Bronchial epithelial cell (primary cell): ENCODE results near the gene NCL. TPM values are rescaled to one million over a fixed set of nuclear protein-coding genes. Genes with fewer than 3 reads are reported as not detected.

Experiments used
- DNase-seq: peaks from one replicate; pipeline ENCODE4 v3.0.0-alpha.2; 2010; ENCODE audit warnings: low read depth
- FAIRE-seq: peaks from 2 replicates; lab custom pipeline; 2011; peaks lifted over from hg19 to GRCh38; lab: Jason Lieb, UNC
- H3K27me3 ChIP-seq: 2 replicates; pipeline ENCODE4 v1.5.1; 2011; ENCODE audit warnings: low read length; ENCODE audit not compliant: control insufficient read depth, insufficient read depth
- H3K36me3 ChIP-seq: 2 replicates; pipeline ENCODE4 v1.5.1; 2011; ENCODE audit warnings: low read length; ENCODE audit not compliant: control insufficient read depth, insufficient read depth
- H3K4me3 ChIP-seq: 2 replicates; pipeline ENCODE4 v1.5.1; 2011; ENCODE audit warnings: mild to moderate bottlenecking, low read depth, low read length, control low read depth
- CTCF ChIP-seq: IDR thresholded peaks from 2 replicates; pipeline ENCODE4 v1.5.1; 2011; ENCODE audit warnings: mild to moderate bottlenecking, moderate library complexity, low read length, control low read depth, inconsistent platforms; ENCODE audit not compliant: insufficient read depth, severe bottlenecking
- total RNA-seq: library from RNA; depleted of rRNA; stranded (reverse); fragments of >200 nt; gene quantifications from 2 replicates; pipeline ENCODE4 v1.2.1, GENCODE V29; 2014

NCL gene
- total RNA-seq = 134 and 175 TPM in 2 replicates

GRCh38 chr2:231463698-231464575 lies at the start of gene NCL:
Gene NCL (minus strand): TSS chr2:231464484. CDS start chr2:231464353, 131 bp downstream.
- no peak for TF ChIP-seq CTCF
- no peaks in the 10 kb centered on the region for H3K27me3 ChIP-seq
- FAIRE-seq (no peak), DNase-seq (peak; percentile 92)
- H3K36me3 ChIP-seq = peaks cover 20% of the 10 kb centered on the region
- H3K4me3 ChIP-seq = peak within 1 kb of the TSS; percentile 98

- Histone ChIP-seq H3K4me3 (peak overlapping the region; percentile 78), H3K36me3 (no peaks in the 10 kb centered on the region), H3K27me3 (no peaks in the 10 kb centered on the region)
- DNase-seq = no peak
- TF ChIP-seq CTCF = no peak
- no peak for FAIRE-seq
Observed at GRCh38 chr2:231513746-231514224, 49.5 kb upstream of the NCL start.

GRCh38 chr2:231512222-231512621 lies 47.9 kb upstream of the NCL start:
- no peaks in the 10 kb centered on the region for H3K27me3 ChIP-seq
- H3K4me3 ChIP-seq = no peak overlapping the region
- no peaks in the 10 kb centered on the region for H3K36me3 ChIP-seq
- no peak for TF ChIP-seq CTCF
- DNase-seq = no peak
- FAIRE-seq = no peak

- no peak overlapping the region for H3K4me3 ChIP-seq
- H3K27me3 ChIP-seq = no peaks in the 10 kb centered on the region
- no peaks in the 10 kb centered on the region for H3K36me3 ChIP-seq
- TF ChIP-seq CTCF = no peak
- FAIRE-seq (no peak), DNase-seq (no peak)
Observed at GRCh38 chr2:231503766-231504165, 39.5 kb upstream of the NCL start.

GRCh38 chr2:231502596-231502995 lies 38.3 kb upstream of the NCL start:
- DNase-seq (no peak), FAIRE-seq (no peak)
- TF ChIP-seq CTCF = no peak
- Histone ChIP-seq H3K4me3 (no peak overlapping the region), H3K36me3 (no peaks in the 10 kb centered on the region), H3K27me3 (no peaks in the 10 kb centered on the region)

- DNase-seq (no peak), FAIRE-seq (no peak)
- Histone ChIP-seq H3K36me3 (no peaks in the 10 kb centered on the region), H3K27me3 (no peaks in the 10 kb centered on the region), H3K4me3 (no peak overlapping the region)
- TF ChIP-seq CTCF = no peak
Observed at GRCh38 chr2:231497651-231498050, 33.4 kb upstream of the NCL start.
